WTC11 (cell line): ENCODE results near the gene C6orf47. TPM values are rescaled to one million over a fixed set of nuclear protein-coding genes. Genes with fewer than 3 reads are reported as not detected.

Experiments used
- ATAC-seq: fragments of 200-7000 bp; cut with Tn5 transposase; 2 replicates; pipeline ENCODE4 v1.10.0; 2021; ENCODE audit warnings: mild to moderate bottlenecking, moderate library complexity
- CTCF ChIA-PET: fragments of 300-600 bp; sonication (Branson Sonifier 250); formaldehyde crosslinking; loops from one replicate; lab custom pipeline; 2021; ENCODE audit warnings: antibody characterized with exemption; lab: Charles Lee
- POLR2A ChIA-PET: fragments of 350-600 bp; sonication (Branson Sonifier 250); formaldehyde crosslinking; loops from one replicate; lab custom pipeline; 2021; ENCODE audit warnings: antibody characterized with exemption; lab: Charles Lee
- DNase-seq: peaks from one replicate; pipeline ENCODE4 v3.0.0; 2021; ENCODE audit warnings: low spot score
- H3K27ac Mint-ChIP-seq: 2 replicates; pipeline ENCODE4 v1.8.0; 2021; ENCODE audit warnings: mixed read lengths
- H3K27me3 Mint-ChIP-seq: 2 replicates; pipeline ENCODE4 v1.8.0; 2021; ENCODE audit warnings: low read depth, mild to moderate bottlenecking, moderate library complexity, mixed read lengths
- H3K36me3 Mint-ChIP-seq: 2 replicates; pipeline ENCODE4 v1.8.0; 2021; ENCODE audit warnings: mixed read lengths
- H3K4me1 Mint-ChIP-seq: 2 replicates; pipeline ENCODE4 v1.8.0; 2022; ENCODE audit warnings: mixed read lengths
- H3K4me3 Mint-ChIP-seq: 2 replicates; pipeline ENCODE4 v1.8.0; 2021; ENCODE audit warnings: mild to moderate bottlenecking, moderate library complexity, mixed read lengths
- H3K9me3 Mint-ChIP-seq: 2 replicates; pipeline ENCODE4 v1.8.0; 2021; ENCODE audit warnings: mixed read lengths
- ATF3 ChIP-seq: sonication (generic); formaldehyde crosslinking; conservative IDR thresholded peaks from 2 replicates; pipeline ENCODE4 v1.8.1; 2022; ENCODE audit warnings: mild to moderate bottlenecking, missing genetic modification reagents
- CREB1 ChIP-seq: sonication (generic); formaldehyde crosslinking; IDR thresholded peaks from 2 replicates; pipeline ENCODE4 v1.8.0; 2023; ENCODE audit warnings: mild to moderate bottlenecking, missing genetic modification reagents
- E2F5 ChIP-seq: sonication (generic); formaldehyde crosslinking; IDR thresholded peaks from 2 replicates; pipeline ENCODE4 v1.8.1; 2022; ENCODE audit warnings: mild to moderate bottlenecking, moderate library complexity, missing genetic modification reagents
- ETV6 ChIP-seq: sonication (generic); formaldehyde crosslinking; IDR thresholded peaks from 2 replicates; pipeline ENCODE4 v1.8.1; 2022; ENCODE audit warnings: mild to moderate bottlenecking, missing genetic modification reagents
- HMGA2 ChIP-seq: fragments of 250-450 bp; sonication (Bioruptor Pico); IDR thresholded peaks from 2 replicates; pipeline ENCODE4 v1.4.0; 2021; ENCODE audit warnings: mild to moderate bottlenecking, moderate library complexity
- HMGXB4 ChIP-seq: sonication (generic); formaldehyde crosslinking; IDR thresholded peaks from 2 replicates; pipeline ENCODE4 v1.8.1; 2023; ENCODE audit warnings: mild to moderate bottlenecking, moderate library complexity, missing genetic modification reagents
- IRF2 ChIP-seq: sonication (generic); formaldehyde crosslinking; IDR thresholded peaks from 2 replicates; pipeline ENCODE4 v1.8.0; 2022; ENCODE audit warnings: low read depth, missing genetic modification reagents, borderline replicate concordance
- MLX ChIP-seq: sonication (generic); formaldehyde crosslinking; IDR thresholded peaks from 2 replicates; pipeline ENCODE4 v1.8.1; 2023; ENCODE audit warnings: mild to moderate bottlenecking, missing genetic modification reagents, moderate library complexity
- NFE2L1 ChIP-seq: sonication (generic); formaldehyde crosslinking; IDR thresholded peaks from 2 replicates; pipeline ENCODE4 v1.8.1; 2023; ENCODE audit warnings: missing genetic modification reagents
- RELA ChIP-seq: sonication (generic); formaldehyde crosslinking; IDR thresholded peaks from 2 replicates; pipeline ENCODE4 v1.8.1; 2022; ENCODE audit warnings: missing genetic modification reagents, mild to moderate bottlenecking, borderline replicate concordance
- SP1 ChIP-seq: sonication (generic); formaldehyde crosslinking; conservative IDR thresholded peaks from 2 replicates; pipeline ENCODE4 v1.8.1; 2022; ENCODE audit warnings: missing genetic modification reagents
- USF1 ChIP-seq: sonication (generic); formaldehyde crosslinking; IDR thresholded peaks from 2 replicates; pipeline ENCODE4 v1.8.0; 2022; ENCODE audit warnings: mild to moderate bottlenecking, missing genetic modification reagents
- USF2 ChIP-seq: sonication (generic); formaldehyde crosslinking; IDR thresholded peaks from 2 replicates; pipeline ENCODE4 v1.8.1; 2023; ENCODE audit warnings: mild to moderate bottlenecking, missing genetic modification reagents, moderate library complexity
- ZBTB21 ChIP-seq: sonication (generic); formaldehyde crosslinking; IDR thresholded peaks from 2 replicates; pipeline ENCODE4 v1.8.1; 2023; ENCODE audit warnings: mild to moderate bottlenecking, missing genetic modification reagents, borderline replicate concordance
- ZBTB43 ChIP-seq: sonication (generic); formaldehyde crosslinking; IDR thresholded peaks from 2 replicates; pipeline ENCODE4 v1.8.1; 2023; ENCODE audit warnings: mild to moderate bottlenecking, missing genetic modification reagents
- total RNA-seq: library from RNA; stranded (reverse); gene quantifications from 3 replicates; pipeline ENCODE4 v1.2.3, GENCODE V29; 2021

Gene C6orf47
- total RNA-seq, 1 experiment from 2014 or later: 16.3 TPM

GRCh38 chr6:31669676-31670075, 9.1 kb upstream of the C6orf47 start, which contains the start of gene LY6G5B:
TSS of gene LY6G5B (plus strand) at chr6:31669976. CDS start at chr6:31670951, 975 bp downstream.
- no peaks in the 10 kb centered on the region for H3K9me3 Mint-ChIP-seq
- ATAC-seq: no peak
- H3K4me1 Mint-ChIP-seq: peaks cover 12% of the 10 kb centered on the region
- peaks cover 61% of the 10 kb centered on the region for H3K36me3 Mint-ChIP-seq
- POLR2A ChIA-PET: no interaction called here
- DNase-seq: no peak
- TF ChIP-seq E2F5 (CRISPR knock-in tag) (no peak), HMGA2 (CRISPR knock-in tag) (no peak), HMGXB4 (no peak)
- TF ChIP-seq, all 79 proteins: peak for 0
- H3K4me3 Mint-ChIP-seq: no peak within 1 kb of the TSS
- H3K27me3 Mint-ChIP-seq: no peaks in the 10 kb centered on the region
- CTCF ChIA-PET: interaction anchor here (0.8 to 1.9 kb wide), 2 partner anchors 72 to 100 kb away, joined by 4 read pairs; no protein-coding TSS in a partner anchor
- H3K27ac Mint-ChIP-seq: no peak within 1 kb of the TSS

GRCh38 chr6:31666337-31666965, 5.9 kb upstream of the C6orf47 start:
- Mint-ChIP-seq H3K4me3 (peak overlapping the region; percentile 91), H3K36me3 (peaks cover 67% of the 10 kb centered on the region), H3K27ac (peak overlapping the region; percentile 98)
- DNase-seq (no peak), ATAC-seq (no peak)
- TF ChIP-seq CREB1 (CRISPR knock-in tag) (no peak), ZBTB21 (CRISPR knock-in tag) (no peak), ZBTB43 (CRISPR knock-in tag) (no peak), USF2 (CRISPR knock-in tag) (no peak)
- TF ChIP-seq, all 79 proteins: peak for 0
- Mint-ChIP-seq H3K27me3 (no peaks in the 10 kb centered on the region), H3K9me3 (no peaks in the 10 kb centered on the region), H3K4me1 (peaks cover 31% of the 10 kb centered on the region)
- ChIA-PET POLR2A (no interaction called here), CTCF (interaction anchor here (0.9 to 1.5 kb wide), 3 partner anchors 16 to 125 kb away, joined by 3 to 6 read pairs (median 4); no protein-coding TSS in a partner anchor)

GRCh38 chr6:31665501-31666336, 5.1 kb upstream of the C6orf47 start, which contains the start of gene CSNK2B:
TSS of gene CSNK2B (plus strand) at chr6:31666080. CDS start at chr6:31666832, 752 bp downstream.
- Mint-ChIP-seq H3K36me3 (peaks cover 60% of the 10 kb centered on the region), H3K4me3 (peak within 1 kb of the TSS; percentile 91), H3K9me3 (no peaks in the 10 kb centered on the region), H3K4me1 (peaks cover 31% of the 10 kb centered on the region), H3K27me3 (no peaks in the 10 kb centered on the region), H3K27ac (peak within 1 kb of the TSS; percentile 98)
- ChIA-PET CTCF (interaction anchor here (0.9 to 1.8 kb wide), 7 partner anchors 12 to 125 kb away, joined by 3 to 7 read pairs (median 4); partner anchors contain the start of gene DDAH2), POLR2A (interaction anchor here (0.9 to 1.6 kb wide), 7 partner anchors 11 to 197 kb away, joined by 3 to 9 read pairs (median 4); partner anchors contain the start of genes ABHD16A, BAG6, DDX39B and HSPA1B)
- peak; percentile 85 for ATAC-seq
- peak; percentile 97 for DNase-seq
- TF ChIP-seq ZBTB43 (CRISPR knock-in tag) (no peak), ETV6 (CRISPR knock-in tag) (0 out of 2 replicates have a peak, but pooled peaks have one; percentile 29), SP1 (0 out of 2 replicates have a peak, but pooled peaks have one; percentile 31), RELA (CRISPR knock-in tag) (no peak), MLX (CRISPR knock-in tag) (no peak), USF1 (CRISPR knock-in tag) (peak; percentile 77; the same call in 1 of the 2 replicates), ATF3 (no peak), NFE2L1 (CRISPR knock-in tag) (no peak), IRF2 (CRISPR knock-in tag) (no peak)
